HG03558 (cell line): ENCODE results near the gene TENM4.

Source experiments
- ATAC-seq: cut with Tn5 transposase; IDR thresholded peaks from one replicate; pipeline ENCODE4 v1.9.1; 2021; ENCODE audit warnings: moderate number of reproducible peaks; ENCODE audit not compliant: unreplicated experiment; ENCODE audit errors: extremely low read depth

Gene TENM4

DNA sequence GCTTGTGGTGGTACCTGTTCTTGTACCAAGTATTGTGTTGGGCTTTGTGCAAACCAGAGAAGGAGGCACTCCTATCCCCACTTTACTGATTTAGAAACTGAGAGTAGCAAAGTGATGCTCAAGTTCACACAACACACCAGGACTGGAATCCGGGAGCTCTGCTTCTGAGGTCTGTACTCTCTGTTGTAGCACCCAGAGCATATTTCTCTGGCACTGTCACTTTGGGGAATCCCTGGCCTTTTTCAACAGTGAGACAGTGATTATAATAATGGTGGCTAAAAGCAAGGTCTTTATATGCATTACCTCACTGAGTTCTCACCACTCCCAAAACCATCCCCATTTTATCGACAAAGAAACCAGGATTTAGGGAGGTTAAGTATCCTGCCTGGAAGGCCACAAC, 362.4 kb downstream of the TENM4 start:
- ATAC-seq = no peak

DNA sequence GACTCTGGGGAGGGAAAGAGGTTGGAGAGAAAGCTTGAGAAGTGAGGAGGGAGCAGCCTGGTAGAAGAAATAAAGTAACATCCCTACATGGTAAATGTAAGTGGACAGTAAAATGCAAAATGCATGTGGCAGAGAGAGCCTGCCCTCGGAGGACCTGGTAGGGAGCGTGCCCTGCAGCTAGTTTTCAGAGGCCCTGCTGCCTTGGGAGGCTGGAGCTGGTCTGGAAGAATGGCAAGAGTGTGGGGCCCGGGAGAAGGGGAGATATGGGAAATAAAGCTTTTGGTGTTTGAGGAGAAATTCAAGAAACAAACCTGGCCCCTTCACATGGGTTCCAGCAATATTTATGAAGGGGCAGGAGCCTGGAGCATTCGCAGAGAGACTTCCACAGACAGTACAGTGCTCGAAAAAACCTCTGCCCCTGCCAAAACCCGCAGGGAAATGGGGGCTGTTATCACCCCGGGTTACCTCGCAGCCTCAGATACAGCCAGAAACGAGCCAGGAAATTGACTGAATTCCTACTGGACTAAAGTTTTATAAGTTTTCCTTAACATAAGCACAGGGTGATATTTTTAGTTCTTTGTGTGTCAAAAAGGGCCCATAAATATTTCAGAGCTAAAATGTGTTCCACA, 363.0 kb downstream of the TENM4 start:
- no peak for ATAC-seq

DNA sequence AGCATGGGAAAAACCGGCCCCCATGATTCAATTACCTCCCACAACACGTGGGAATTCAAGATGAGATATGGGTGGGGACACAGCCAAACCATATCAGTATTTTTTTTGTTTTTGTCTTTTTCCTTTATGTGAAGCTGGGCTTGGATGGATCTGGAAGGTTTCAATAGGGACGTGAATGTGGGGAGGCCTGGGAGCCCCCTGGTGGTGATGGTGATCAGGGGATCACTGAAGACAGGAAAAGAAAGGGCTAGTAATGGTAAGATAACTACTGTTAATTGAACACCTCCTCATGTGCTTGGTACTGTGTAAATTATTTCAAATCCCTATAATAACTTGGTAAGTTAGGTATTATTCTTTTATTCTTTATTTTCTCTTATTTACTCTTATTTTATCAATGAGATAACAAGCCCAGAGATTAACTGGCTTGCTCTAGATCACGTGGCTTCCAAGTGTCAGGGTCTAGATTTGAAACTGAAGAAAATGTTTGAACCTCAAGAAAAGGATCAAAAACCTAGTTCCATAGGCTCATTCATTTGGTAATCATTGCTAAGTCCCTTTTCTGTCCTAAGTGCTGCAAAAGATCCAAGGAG, 364.2 kb downstream of the TENM4 start:
- ATAC-seq = no peak

DNA sequence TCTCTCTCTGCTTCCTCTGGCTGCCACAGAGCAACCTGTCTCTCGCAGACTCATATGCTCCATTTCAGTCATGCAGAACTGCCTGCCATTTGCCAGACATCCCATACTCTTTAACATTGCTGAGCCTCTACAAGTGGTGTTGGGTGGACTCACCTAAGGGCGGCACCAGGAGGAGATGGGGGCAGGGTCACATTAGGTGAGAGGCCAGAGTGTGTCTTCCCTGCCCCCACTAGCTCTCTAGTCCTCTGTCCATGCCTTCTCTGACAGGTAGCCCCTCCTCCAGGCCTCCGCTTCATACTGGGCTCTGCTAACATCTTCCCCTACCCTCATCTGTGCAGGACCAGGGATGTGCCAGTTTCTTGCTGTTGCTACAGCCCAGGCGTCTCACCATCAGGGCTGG, 366.3 kb downstream of the TENM4 start:
- no peak for ATAC-seq

DNA sequence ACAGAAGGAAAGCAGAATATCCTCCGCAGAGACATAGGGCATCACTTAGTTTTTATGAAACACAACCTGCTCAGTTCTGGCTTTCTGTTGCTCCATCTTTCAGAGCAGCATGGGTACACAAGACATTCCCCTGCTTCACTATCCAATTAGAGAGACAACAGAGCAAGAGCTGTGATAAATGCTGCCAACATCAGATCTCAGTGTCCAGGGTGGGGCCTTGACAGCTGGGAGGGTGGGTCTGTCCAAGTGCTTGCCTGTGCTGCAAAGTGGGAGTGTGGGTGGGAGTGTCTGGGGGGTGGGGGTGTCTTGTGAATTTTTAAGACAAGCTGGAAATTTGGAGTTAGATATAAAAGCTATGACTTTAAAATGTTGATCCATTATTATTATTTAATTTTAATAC, 369.6 kb downstream of the TENM4 start:
- no peak for ATAC-seq

DNA sequence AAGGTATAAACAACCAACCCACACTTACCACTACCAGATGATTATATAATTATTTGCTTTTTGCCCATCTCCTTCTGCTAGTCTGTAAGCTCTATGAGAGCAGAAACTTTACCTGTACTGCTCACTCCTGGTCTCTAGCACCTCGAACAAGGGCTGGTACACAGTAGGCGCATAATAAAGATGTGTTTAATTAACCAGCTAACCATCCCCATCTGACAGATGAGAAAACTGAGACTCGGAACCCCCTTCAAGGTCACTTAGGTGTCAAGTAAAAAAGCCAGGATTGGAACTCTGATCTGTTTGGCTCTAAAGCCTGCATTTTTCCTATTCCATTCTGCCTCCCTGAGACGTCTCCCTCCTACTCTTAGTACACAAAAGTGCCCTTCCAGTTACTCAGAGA, 370.3 kb downstream of the TENM4 start:
- ATAC-seq = no peak

DNA sequence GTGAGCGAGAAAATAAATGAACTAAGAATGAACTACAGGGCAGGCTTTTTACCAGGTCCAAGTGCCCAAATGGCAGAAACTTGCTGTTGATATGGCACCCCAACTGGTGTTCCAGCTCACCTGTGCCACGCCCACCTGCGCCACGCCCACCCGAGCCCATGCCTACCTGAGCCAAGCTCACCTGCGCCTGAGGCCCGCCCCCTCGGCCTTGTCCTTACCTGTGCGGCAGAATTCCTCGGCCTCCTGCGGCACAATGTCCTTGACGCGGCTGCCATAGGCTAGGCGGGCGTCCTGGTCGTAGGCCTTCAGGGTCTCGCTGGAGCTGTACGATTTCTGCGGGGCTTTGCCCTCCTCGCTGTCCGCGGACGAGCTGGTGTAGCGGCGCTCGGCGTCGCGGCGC, 371.3 kb downstream of the TENM4 start:
- ATAC-seq = no peak

DNA sequence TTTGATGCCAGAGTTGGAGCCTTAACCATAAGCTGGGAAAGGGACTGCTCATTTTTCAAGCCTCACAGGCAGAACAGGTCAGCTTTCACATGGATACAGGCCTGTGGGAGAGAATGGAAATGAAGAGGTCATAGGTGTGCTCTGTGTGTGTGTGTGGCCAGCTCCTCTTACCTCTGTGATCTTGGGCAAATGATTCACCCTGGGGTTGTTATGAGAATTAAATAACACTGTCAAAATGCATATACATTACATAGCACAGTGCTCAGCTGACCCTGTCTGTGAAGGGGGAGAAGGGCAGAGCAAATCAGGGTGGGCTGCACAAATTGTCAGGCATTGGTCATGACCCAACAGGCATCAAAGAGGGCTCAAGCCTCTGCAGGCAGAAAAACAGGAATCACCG, 372.5 kb downstream of the TENM4 start:
- ATAC-seq = no peak

DNA sequence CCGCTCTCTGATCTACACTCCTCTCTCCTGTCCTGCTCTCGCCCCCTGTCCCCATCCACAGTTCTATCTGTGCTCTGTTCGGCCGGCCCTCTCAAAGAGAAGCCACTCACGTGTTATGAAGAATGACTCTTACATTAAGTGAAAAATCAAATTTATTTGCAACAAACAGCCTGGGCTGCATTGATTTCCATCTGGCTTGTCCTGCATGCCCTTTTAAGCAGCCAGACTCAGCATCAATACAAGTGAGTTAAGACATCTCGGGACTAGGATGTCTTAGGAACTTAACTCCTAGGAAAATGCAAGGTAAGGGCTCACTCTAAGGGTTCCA, 373.5 kb downstream of the TENM4 start:
- no peak for ATAC-seq

DNA sequence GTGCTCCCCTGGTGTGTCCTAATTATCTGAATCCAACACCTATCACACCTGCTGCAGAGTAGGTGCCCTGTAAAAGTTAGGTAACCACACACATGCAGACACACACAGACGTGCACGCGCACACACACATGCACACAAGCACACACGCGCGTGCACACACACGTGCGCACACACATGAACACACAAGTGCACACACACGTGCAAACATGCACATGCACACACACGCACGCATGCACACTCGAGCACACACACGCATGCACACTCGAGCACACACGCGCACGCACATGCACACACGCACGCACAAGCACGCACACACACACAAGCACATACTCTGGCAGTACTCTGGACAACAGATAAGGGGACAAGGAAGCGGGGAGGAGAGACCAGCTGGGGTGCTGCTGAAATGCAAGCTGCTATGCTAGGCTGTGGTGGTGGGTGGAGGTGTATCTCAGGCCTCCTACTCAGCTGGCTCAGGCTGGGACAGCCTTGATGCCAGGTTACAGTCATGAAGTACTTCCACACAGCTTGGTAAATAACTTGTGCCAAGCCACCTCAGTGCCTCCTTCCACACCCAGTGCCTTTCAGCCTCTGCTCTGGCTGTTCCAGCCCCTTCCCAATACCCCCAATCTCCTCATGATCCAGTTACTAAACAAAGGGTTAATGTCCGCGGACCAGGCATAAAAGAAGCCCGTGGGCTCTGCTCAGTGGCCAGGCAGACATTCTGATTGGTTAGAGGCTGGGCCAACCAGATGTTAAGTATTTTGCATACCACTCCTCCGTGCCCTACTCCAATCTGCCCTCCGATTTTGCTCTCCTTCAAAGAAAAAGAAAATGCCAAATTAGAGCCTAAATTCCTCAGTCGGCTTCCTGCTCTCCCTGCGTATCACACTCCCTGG, 374.1 kb downstream of the TENM4 start:
- ATAC-seq = no peak

DNA sequence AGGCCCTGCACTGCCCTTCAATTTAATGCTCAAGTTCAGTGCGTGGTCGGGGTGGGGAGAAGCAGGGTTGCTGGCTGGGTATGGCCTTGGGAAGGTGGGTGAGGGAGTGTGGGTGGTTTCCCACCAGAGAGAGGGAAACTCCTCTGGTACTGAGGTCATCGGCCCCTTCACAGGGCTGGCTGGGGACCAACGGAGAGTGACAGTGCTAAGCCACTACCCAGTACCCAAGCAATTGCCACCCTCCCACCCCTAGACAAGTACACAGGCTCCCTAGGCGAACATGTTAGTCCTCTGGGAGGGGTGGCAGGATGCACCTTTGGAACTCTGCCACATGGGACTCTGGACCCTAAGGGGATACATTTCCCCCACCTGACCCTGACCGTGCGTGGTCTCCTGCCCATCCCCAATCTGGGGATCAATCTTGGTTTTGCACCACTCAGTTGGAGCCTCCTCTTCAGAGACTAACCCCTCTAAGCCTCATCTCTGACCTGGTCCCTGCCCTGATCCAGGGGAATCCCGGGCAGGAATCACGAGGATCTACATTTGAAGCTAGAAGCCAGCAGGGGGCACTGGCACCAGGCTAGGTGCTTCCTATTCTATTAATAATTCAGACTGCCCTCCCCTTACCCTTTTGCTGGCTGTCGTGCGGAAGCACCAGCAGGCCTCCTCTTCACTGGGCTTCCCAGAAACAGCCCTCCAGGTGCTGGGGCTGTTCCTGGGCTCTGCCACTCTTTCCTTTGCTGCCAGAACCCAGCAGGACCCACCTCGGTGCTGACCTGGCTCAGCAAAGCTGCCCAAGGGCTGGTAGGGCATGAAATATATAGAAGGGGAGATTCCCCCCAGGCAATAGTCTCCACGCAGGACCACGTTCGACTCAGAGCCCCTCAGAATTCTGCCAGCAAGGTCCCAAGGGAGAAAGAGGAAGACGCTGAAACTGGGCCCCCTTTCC, 377.7 kb downstream of the TENM4 start:
- ATAC-seq = no peak

DNA sequence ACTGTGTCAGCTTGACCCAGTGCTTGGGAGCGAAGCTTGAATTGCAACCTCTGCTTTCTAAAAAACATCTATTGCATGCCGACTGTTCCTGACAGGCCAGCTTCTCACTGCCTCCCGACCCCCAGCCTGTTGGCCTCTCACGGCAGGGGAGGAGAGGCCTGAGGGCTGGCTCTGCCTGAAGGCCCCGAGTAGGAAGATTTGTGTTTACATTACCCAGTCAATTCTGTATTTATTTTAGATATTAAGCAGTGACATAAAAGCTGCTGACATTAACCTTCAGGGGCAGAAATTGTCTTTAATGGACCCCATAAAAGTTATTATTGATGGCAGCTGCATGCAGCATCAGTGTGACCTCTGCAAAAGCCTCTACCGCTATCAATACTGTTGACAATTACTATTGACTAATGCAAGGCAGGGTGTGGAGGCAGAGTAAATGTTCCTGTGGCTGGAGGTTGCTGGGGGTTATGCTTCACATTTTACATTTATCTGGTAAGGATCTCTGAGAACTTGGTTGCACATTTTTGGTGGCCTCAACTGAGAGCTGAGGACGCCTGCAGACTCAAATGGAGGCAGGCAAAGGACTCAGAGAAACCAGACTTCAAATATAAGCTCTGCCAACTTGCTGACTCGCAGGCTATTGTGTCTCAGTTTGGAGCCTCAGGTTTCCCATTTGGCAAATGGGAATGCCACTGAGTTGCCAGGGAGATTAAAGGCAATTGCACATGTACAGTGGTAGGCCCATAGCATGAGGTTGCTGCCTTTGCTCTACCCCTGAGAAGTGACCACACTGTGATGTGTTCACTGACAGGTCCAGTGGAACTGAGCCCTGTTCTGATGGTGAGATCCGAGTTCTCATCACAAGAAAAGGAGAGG, 380.5 kb downstream of the TENM4 start:
- no peak for ATAC-seq

DNA sequence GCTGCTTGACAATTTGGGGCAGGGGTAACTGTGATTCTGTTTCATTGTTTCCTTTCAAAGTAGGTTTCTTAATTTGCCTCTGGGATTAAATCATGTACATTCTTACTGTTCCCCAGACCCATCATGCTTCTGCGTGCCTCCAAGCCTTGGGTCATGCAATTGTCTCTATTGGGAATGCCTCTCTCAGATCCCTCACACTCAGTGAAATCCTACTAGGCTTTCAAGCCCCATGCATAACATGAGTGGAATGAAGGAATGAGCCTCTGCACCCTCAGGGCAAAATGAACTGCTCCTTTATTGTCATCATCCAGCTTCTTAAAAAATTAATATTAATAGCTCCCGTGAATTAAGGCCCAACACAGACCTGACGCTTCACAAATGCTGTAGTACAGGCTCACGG, 381.7 kb downstream of the TENM4 start:
- ATAC-seq = no peak

DNA sequence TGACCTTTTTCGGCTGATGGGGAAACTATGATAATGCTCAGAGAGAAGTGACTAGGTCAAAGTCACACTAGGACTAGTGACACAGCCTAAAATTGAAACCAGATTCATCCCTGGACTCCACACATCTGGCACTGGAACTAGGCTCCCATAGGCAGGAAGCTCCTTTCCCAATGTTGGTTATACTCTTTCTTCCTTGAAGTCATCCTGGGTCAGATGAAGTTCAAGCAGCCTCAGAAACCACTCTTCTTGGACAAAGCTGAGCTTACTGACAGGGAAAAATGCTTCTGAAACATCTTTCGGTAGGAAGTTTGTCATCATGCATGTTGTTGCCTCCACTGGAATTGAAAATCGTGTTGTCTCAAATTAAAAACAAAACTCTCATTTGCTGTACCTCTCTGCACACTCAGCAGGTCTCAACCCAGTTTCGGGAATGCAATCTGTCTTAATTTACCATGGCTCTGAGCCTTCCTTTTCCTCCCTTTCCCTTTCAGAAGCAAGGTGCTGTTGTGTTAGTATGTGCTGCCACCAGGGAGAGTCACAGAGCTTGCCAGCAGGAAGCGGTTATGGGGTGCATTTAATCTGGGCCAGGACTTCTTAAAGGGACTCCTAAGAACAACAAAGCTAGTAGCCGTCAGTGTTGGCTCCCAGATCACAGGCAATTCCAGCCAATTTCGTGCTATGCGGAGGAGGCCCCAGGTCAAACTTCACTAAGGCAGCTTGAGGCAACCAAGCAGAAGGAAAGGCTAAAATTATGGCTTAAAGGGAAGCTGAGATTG, 384.8 kb downstream of the TENM4 start:
- no peak for ATAC-seq

DNA sequence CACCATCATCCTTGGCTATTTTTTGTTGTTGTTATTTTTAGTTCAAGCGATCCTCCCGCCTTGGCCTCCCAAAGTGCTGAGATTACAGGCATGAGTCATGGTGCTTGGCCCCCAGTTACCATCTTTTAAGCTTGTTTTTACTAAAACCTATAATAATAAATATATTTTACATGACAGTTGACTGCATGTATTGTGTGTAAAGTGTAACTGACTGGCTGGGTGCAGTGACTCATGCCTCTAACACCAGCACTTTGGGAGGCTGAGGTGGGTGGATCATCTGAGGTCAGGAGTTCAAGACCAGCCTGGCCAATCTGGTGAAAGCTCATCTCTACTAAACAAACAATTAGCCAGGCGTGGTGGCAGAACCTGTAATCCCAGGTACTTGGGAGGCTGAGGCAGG, 386.2 kb downstream of the TENM4 start:
- ATAC-seq = no peak

DNA sequence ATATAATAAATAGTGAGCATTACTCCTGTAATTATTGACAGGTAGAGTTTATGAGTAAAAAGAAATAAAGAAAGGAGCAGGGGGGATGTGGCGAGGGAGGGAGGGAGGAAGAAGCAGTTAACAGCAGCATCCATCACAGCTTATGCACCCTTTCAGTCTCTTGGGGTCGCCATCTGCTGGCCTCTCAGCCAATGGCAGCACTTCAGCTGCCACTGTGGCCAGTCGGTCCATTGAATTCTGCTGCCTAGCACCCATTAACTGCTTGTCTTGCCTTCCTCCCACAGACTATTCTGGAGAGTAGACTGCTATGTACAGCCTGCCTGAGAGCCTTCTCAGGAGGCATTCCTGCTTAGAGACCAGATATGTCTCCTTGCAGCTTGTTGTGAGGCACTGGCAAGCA, 388.3 kb downstream of the TENM4 start:
- no peak for ATAC-seq

DNA sequence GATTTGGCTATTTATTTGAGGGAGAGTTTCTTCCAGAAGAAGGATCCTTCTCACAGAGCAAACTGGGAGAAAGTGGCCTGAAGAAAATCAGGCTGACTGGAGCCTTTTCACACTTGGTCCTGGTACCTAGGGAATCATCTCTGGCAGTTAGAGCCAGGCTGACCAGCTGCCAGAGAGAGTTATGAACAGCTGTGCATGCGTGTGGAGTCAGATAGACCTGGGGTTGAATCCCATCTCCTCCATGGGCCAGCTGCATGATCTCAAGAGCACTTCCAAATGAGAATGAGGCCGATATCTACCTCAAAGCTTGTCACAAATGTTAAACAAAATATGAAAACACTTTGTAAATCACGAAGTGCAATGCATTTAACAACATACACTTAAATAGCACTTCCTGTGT, 390.0 kb downstream of the TENM4 start:
- no peak for ATAC-seq

DNA sequence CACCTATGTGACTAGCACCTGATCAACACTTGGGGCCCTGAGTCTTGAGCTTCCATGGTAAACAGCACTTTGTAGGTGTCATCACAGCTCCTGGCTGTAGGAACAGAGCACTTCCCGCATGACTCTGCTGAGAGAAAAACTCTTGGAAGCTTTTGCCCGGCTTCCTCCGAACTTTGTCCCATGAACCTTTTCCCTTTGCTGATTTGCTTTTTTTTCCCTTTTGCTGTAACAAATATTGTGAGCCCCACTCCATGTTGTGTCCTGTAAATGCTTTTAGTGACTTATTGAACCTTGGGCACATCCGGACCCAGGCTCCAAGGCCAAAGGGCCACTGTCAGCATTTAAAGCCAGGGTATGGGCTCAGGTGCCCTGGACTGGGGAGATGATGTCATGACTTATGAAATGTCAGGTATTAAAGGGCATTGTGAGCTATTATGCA, 391.1 kb downstream of the TENM4 start:
- ATAC-seq = no peak

DNA sequence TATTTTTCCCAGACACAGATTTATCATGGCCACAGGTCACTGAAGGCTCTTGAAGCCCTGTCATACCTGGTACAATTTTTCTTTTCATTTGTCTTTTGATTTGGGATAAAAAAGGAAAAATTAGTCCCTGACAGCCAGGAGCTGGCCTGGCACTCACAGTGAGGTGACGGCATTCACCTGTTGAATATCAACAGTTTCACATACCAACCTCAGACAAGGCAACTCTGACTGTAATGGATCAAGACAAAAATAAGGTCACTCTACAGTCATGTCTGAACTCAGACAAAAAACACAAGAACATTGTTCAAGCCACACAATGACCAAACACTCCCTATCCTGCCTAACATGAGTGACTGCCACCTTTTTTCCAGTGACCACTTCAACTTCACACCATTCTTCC, 392.9 kb downstream of the TENM4 start:
- ATAC-seq = no peak
